ENCODE results near the gene BANP.
"Not testable (repeated sequence)": the region's sequence is repeated elsewhere in the genome, so short reads cannot be mapped to it uniquely, and the experiment has no call there.

GRCh38 chr16:88105574-88106140 is 154.4 kb downstream of the BANP start:
- TF ChIP-seq CTCF (tag by site-specific recombination; IDR thresholded peaks at IDR 0.05); SETDB1 (IDR thresholded peaks at IDR 0.05; ENCODE audit: insufficient read length, low read length); ZNF155 (tag by site-specific recombination; IDR thresholded peaks at IDR 0.05); ZNF24 (tag by site-specific recombination; IDR thresholded peaks at IDR 0.05); ZNF341 (tag by site-specific recombination; IDR thresholded peaks at IDR 0.05; ENCODE audit: low read depth); ZNF449 (tag by site-specific recombination; IDR thresholded peaks at IDR 0.05): not testable (repeated sequence)
